Progenitor cell of endocrine pancreas (in vitro differentiated cells): ENCODE data around the gene CMBL. TPM values are rescaled to one million over a fixed set of nuclear protein-coding genes. Genes with fewer than 3 reads are reported as not detected.

Source experiments
- DNase-seq: peaks from one replicate; pipeline ENCODE4 v3.0.0; 2021; ENCODE audit warnings: low spot score; ENCODE audit not compliant: unreplicated experiment
- H3K27ac Mint-ChIP-seq: 2 replicates; pipeline ENCODE4 v1.8.0; 2021; ENCODE audit warnings: mild to moderate bottlenecking, moderate library complexity, mixed read lengths
- H3K27me3 Mint-ChIP-seq: 2 replicates; pipeline ENCODE4 v1.8.0; 2021; ENCODE audit warnings: mixed read lengths
- H3K36me3 Mint-ChIP-seq: 2 replicates; pipeline ENCODE4 v1.8.0; 2022; ENCODE audit warnings: mixed read lengths; ENCODE audit not compliant: insufficient read depth
- H3K4me1 Mint-ChIP-seq: 2 replicates; pipeline ENCODE4 v1.8.0; 2021; ENCODE audit warnings: low read depth, mixed read lengths
- H3K4me3 Mint-ChIP-seq: 2 replicates; pipeline ENCODE4 v1.8.0; 2021; ENCODE audit warnings: low read depth, mild to moderate bottlenecking, moderate library complexity, mixed read lengths
- H3K9me3 Mint-ChIP-seq: 2 replicates; pipeline ENCODE4 v1.8.0; 2021; ENCODE audit warnings: low read depth, mixed read lengths
- long read RNA-seq: library from polyadenylated mRNA; unstranded; transcript quantifications from one replicate; pipeline ENCODE4 v2.0.0, GENCODE V29; 2020
- total RNA-seq: library from RNA; stranded (reverse); gene quantifications from 2 replicates; pipeline ENCODE4 v1.2.1, GENCODE V29; 2021
- TF ChIP-seq, protein P1 (sequence below): fragments of 200-600 bp; sonication (generic); IDR thresholded peaks from one replicate; pipeline ENCODE4 v1.5.0; 2021; ENCODE audit warnings: antibody characterized with exemption, mild to moderate bottlenecking; ENCODE audit not compliant: unreplicated experiment

Gene CMBL
- 10.0 and 13.6 TPM in 2 replicates for total RNA-seq
- long read RNA-seq, transcript CMBL-201 (6 exons, 2,335 nt), result major isoform, 18 of 20 reads
- long read RNA-seq, partial matches to known transcripts, result 2 of 20 reads
- long read RNA-seq, other reads (novel, unspliced or antisense), result 0 of 20 reads

DNA sequence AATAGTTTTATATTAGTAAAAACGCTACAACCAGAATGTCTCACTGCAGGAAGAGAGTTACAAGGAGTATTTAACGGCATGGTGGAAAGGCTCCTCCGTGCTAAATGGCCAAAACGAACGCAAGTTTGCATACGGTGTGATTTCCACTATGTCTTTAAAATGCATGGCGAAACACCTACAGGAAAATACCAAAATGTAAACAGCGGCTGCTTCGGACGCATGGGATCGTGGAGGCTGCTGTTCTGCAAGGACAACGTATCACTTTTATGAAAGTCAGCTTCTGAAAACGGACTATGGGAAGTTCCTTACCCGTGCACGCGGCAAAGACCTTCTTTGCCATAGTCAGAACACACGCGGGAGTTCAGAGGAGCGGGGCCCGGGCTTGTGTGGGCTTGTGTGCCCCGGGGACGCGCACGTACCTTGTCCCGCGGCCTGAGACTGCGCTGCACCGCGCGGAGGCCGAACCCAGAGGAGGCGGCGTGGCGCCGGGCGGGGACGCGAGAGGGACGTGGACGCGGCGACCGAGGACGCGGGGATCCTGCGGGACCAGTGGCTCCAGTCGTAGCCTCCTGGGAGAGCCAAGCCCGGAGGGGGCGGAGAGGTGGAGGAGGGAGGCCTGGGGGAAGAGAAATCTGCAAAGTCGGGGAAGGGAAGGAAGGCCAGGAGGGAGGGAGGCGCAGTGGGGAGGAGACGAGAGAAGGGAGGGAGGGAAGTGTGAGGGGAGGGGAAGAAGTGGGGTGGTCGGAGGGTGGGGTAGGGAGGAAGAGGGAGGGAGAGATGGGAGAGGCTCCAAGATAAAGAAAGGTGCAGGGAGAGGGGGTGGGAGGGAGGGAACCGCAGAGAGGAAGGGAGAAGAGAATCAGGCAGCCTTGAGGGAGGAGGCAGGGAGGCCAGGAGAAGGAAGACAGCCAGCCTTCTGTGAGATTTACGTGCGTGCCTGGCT, at the start of gene CMBL:
CMBL (minus strand) TSS at position 697 of the 943 bp plus-strand sequence. CDS start 17,140 bp downstream, outside the sequence.
- H3K4me1 Mint-ChIP-seq, result peaks cover 21% of the 10 kb centered on the region
- H3K9me3 Mint-ChIP-seq, result peaks cover 8% of the 10 kb centered on the region
- peaks cover 7% of the 10 kb centered on the region for H3K27me3 Mint-ChIP-seq
- H3K36me3 Mint-ChIP-seq, result peaks cover 5% of the 10 kb centered on the region
- H3K27ac Mint-ChIP-seq, result peak within 1 kb of the TSS; percentile 50
- peak; percentile 27 for DNase-seq
- TF ChIP-seq, protein P1, sequence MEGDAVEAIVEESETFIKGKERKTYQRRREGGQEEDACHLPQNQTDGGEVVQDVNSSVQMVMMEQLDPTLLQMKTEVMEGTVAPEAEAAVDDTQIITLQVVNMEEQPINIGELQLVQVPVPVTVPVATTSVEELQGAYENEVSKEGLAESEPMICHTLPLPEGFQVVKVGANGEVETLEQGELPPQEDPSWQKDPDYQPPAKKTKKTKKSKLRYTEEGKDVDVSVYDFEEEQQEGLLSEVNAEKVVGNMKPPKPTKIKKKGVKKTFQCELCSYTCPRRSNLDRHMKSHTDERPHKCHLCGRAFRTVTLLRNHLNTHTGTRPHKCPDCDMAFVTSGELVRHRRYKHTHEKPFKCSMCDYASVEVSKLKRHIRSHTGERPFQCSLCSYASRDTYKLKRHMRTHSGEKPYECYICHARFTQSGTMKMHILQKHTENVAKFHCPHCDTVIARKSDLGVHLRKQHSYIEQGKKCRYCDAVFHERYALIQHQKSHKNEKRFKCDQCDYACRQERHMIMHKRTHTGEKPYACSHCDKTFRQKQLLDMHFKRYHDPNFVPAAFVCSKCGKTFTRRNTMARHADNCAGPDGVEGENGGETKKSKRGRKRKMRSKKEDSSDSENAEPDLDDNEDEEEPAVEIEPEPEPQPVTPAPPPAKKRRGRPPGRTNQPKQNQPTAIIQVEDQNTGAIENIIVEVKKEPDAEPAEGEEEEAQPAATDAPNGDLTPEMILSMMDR, result no peak
- peak within 1 kb of the TSS; percentile 75 for H3K4me3 Mint-ChIP-seq

DNA sequence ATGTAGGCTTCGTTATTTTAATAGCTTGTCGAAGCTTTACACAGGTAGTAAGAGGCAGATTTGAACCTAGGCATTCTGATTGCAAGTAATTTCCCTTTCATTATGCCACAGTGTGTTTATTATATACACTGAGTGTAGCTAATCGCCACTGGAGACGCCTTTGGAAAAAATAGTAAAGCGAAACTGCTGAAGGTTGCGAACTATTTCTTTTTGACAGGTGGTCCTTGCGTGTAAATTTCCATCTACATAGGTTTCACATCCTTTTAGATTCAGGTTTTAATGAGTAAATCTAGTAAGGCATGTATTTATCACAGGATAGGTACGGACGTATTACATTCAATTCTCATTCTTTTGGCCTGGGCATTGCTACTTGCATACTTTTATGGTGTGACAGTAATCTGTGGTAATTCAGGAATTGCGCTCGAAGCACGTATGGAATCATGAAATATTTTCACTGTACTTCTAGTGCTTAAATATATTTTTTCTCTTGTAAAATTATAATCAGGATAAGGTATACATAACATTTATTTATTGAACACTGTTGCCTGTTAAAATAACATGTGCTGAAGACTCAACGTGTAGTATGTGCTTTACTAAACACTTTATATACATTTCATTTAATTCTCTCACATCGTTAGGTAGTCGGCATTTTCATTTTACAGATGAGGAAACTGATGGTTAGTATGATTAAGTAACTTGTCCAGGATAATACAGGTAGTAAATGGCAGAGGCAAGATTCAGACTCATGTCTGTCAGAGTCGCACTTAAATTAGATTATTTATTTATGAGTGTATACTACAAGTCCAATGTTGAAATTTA, 47.6 kb upstream of the CMBL start:
- peaks cover 24% of the 10 kb centered on the region for H3K4me1 Mint-ChIP-seq
- H3K36me3 Mint-ChIP-seq, result peaks cover 3% of the 10 kb centered on the region
- peak overlapping the region; percentile 100 for H3K27ac Mint-ChIP-seq

DNA sequence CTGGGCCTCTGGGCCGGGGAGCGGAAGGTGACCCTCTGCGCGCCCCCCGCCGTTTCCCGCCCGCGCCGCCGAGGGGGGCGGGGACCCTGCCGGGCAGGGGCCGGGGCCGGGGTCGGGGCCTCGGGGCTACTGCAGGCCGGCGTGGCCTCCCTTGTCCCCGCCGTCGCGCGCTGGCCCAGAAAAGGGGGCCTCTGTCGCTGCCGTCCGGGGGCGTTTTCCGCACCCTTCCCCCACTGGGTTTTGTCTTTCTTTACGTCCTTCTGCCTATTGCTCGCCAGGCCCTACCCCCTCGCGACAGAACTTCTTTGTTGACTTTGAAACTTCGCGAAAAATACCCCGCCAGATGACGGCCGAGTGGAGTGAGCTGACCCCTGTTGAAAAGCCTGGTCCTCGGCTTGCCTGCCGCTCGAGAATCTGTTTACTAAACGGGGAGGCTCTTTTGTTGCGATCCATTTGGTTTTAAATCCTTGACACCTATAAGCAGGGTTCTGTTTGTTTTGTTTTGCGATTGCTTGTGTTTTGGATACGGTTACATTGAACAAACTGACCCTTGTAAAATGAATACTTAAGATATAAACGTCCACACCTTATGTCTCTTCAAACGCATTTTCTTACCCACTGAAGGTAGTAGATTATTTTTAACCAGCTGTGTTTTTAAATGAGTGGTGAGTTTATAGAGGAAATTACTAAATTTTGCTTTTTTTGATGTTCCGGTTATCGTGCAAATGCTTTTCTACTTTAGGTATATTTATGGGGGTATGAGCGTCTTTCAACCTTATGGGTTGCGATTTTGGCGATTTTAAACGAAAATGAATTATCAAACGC, 46.6 kb upstream of the CMBL start:
- Mint-ChIP-seq H3K27me3 (no peaks in the 10 kb centered on the region), H3K4me3 (peak overlapping the region; percentile 97), H3K9me3 (no peaks in the 10 kb centered on the region), H3K36me3 (peaks cover 2% of the 10 kb centered on the region), H3K27ac (peak overlapping the region; percentile 100), H3K4me1 (peaks cover 24% of the 10 kb centered on the region)
- DNase-seq, result peak; percentile 57
- TF ChIP-seq, protein P1, result no peak

More for the DNA sequence above, 47.6 kb upstream of the CMBL start:
- no peak for DNase-seq
- no peaks in the 10 kb centered on the region for H3K27me3 Mint-ChIP-seq
- TF ChIP-seq, protein P1, result no peak
- H3K4me3 Mint-ChIP-seq, result peak overlapping the region; percentile 97
- H3K9me3 Mint-ChIP-seq, result no peaks in the 10 kb centered on the region

DNA sequence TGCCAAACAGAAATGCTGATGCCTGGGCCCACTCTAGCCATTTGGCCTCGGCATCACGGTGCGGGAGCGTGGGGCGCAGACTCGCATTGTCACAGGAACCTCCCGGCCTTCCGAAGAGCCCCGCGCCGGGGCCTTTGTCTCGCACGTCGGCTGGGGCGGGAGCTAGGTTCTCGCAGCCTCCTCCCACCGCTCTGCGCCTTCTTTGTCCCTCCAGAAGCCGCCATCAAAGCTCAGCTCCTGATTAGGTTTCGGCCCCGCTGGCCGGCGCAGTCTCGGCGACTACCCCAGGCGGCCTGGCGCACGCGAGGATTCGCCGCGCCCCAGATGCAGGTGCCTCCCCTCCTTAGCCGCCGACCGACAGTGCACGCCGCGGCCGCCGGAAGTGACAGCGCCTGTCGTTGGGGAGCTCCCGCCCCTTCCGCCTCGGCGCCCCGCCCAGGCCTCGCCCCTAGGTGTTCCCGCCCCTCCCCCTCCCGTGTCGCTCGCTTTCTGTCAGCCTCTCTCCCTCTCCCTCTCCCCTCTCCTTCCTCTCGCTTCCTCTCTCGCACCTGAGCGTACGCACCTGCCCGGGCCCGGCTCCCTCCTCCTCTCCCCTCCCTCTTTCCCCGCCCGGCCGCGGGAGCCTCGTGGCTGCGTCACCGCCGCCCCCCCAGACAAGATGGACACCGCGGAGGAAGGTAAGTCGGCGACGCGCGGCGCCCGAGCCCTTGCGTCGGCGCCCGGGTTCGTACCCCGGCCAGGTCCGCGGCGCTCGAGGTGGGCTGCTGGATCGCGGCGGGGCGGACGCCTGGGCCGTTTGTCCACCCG, 45.7 kb upstream of the CMBL start, which contains the start of gene MARCHF6:
MARCHF6 (plus strand) TSS at position 455 of the 807 bp plus-strand sequence; CDS start at position 659, 204 bp downstream.
- H3K9me3 Mint-ChIP-seq, result no peaks in the 10 kb centered on the region
- TF ChIP-seq, protein P1, result no peak
- H3K27me3 Mint-ChIP-seq, result no peaks in the 10 kb centered on the region
- peaks cover 24% of the 10 kb centered on the region for H3K4me1 Mint-ChIP-seq
- peak within 1 kb of the TSS; percentile 100 for H3K27ac Mint-ChIP-seq
- DNase-seq, result peak; percentile 95
- peak within 1 kb of the TSS; percentile 97 for H3K4me3 Mint-ChIP-seq
- H3K36me3 Mint-ChIP-seq, result peaks cover 2% of the 10 kb centered on the region
